Subcutaneous adipose tissue (tissue), 4 donors: ENCODE measurements around the gene SLC50A1. TPM values are rescaled to one million over a fixed set of nuclear protein-coding genes. Genes with fewer than 3 reads are reported as not detected.

Experiments
- CTCF ChIP-seq: fragments of 450-650 bp; IDR thresholded peaks from one replicate; pipeline ENCODE4 v1.5.1; 2016; ENCODE audit warnings: low read depth, mild to moderate bottlenecking, control low read depth, antibody characterized with exemption, moderate library complexity
- total RNA-seq, 4 donors: library from RNA; depleted of rRNA; stranded (reverse); fragments of >200 nt; gene quantifications; one replicate each; pipeline ENCODE4 v1.1.0, GENCODE V29; 2016

Gene SLC50A1
- total RNA-seq, 4 donors from 2014 or later, result 21.2 to 34.2 (median 23.7) TPM

DNA sequence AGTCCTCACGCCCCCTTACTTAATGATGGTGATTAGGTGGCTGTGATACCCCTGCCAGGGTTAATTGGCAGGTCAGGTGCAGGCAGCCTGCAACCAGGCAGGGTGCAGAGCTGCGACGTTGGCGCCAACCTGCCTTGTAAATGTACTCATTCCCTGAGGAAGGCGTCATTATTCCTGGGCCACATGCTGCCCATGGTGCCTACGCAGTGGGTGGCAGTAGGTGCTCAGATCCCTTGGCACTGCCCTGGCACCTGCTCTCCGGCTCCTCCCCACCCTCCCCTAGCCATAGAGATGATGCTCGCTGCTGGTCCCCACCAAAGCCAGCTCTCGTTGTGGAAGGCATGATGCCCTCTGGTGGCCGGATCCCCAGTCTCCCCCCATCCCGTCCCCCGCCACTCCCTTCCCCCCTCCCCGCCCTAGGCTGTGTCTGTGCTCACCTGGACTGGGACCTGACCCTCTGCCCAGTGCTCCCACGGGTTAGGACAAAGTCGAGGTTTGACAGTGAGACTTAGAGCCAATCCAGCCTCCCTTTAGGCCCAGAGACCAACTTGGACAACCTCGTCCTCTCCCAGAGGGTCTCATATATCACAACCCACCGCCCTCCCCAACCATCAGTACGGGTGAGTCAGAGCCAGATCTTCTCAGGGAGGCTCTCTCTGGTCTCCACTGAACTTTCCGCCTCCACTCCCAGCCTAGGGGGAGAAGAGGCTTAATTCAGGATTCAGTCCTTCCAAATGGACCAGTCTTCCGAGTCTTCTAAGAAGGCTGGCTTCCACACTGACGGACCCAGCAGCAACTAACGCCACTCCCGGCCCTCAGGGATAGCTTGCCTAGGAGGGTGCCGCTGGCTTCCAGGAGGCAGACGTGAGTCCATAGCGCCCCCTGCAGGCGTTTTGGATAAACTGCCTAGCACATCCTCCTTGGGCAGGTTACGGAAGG is 31.8 kb downstream of the SLC50A1 start:
- TF ChIP-seq CTCF, result no peak

- TF ChIP-seq CTCF, result no peak
Observed at GRCh38 chr1:155168456-155169210, 33.0 kb downstream of the SLC50A1 start.

- TF ChIP-seq CTCF, result no peak
Observed at GRCh38 chr1:155169541-155169940, 33.9 kb downstream of the SLC50A1 start.

GRCh38 chr1:155170101-155170785 is 34.6 kb downstream of the SLC50A1 start:
- TF ChIP-seq CTCF, result no peak

GRCh38 chr1:155170806-155171205 is 35.2 kb downstream of the SLC50A1 start:
- no peak for TF ChIP-seq CTCF

DNA sequence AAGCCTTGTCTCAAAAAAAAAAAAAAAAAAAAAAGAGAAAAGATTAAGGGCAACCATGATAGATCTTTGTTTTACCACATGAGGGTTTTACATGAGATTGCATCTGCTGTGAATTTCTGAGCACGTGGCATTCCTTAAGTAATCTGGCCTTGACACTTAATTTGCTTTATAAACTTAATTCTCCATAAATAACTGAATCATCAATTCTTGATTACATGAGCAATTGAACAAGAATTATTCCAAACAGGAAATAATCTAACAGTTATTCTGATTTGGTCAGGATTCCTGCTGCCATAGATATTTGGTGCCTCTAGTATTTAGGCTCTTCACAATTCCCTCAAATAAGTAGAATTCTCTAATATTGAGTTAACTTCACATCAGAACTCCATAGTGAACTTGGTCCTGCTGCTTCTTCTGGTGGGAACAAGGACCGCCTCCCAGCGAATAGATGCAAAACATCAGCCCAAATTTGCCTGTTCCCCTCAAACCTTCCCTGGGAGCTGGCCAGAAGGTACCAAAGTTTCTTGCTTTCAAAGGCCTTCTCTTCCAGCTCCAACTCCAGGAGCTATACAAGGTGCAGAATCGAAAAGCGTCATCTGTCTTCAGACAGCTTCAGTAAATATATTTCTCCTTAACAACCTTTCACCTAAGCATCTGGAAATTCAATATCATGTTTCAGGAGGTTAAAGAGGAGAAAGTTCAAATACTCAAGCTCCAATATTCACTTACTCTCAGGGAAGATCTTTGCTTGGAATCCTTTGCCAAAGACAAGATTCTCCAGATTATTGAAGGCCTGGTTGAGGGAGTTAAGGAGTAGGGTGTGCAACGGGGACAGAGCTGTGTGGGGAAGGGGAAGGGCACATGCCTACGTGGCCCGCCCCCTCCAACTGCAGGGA is 36.4 kb downstream of the SLC50A1 start:
- no peak for TF ChIP-seq CTCF
